Transverse colon (tissue), 4 donors: Measurements from ENCODE around the gene PAPOLB. TPM values are rescaled to one million over a fixed set of nuclear protein-coding genes. Genes with fewer than 3 reads are reported as not detected.
"Not testable (repeated sequence)": the region's sequence is repeated elsewhere in the genome, so short reads cannot be mapped to it uniquely, and the experiment has no call there.

Experiments used
- DNase-seq: peaks from one replicate; pipeline ENCODE4 v3.0.0-alpha.2; 2019
- H3K27ac ChIP-seq, 4 donors: fragments of 200-600 bp; sonication (generic); 2 replicates each; pipeline ENCODE4 v1.5.1; 2016 to 2018; ENCODE audit warnings: inconsistent platforms in 4 of 4
- H3K27me3 ChIP-seq: fragments of 200-600 bp; sonication (generic); 2 replicates; pipeline ENCODE4 v1.5.1; 2017; ENCODE audit warnings: inconsistent platforms
- H3K36me3 ChIP-seq, 4 donors: fragments of 200-600 bp; sonication (generic); 2 replicates each; pipeline ENCODE4 v1.5.1; 2017 to 2019; ENCODE audit warnings: inconsistent platforms in 4 of 4
- H3K4me1 ChIP-seq, 4 donors: fragments of 200-600 bp; sonication (generic); 2 replicates each; pipeline ENCODE4 v1.5.1; 2017 to 2020; ENCODE audit warnings: inconsistent platforms in 4 of 4
- H3K4me3 ChIP-seq, 4 donors: fragments of 200-600 bp; sonication (generic); 1 replicate in 1 of 4; 2 replicates in 3 of 4; pipeline versions ENCODE4 v1.5.1 to v1.6.1; 2017 to 2019; ENCODE audit warnings: inconsistent platforms in 4 of 4
- H3K9me3 ChIP-seq, 2 donors: fragments of 200-600 bp; sonication (generic); 2 replicates each; pipeline ENCODE4 v1.5.1; 2017 to 2019; ENCODE audit warnings: inconsistent platforms in 2 of 2
- CTCF ChIP-seq, 5 experiments: fragments of 200-600 bp in 3 of 5; fragments of 450-650 bp in 2 of 5; sonication (generic) in 3 of 5; IDR thresholded peaks; 1 replicate in 2 of 5; 2 replicates in 3 of 5; pipeline ENCODE4 v1.5.1; 2016 to 2017; ENCODE audit warnings: antibody characterized with exemption in 5 of 5, inconsistent platforms in 3 of 5, mild to moderate bottlenecking in 2 of 5, moderate library complexity in 1 of 5
- EP300 ChIP-seq: sonication (generic); formaldehyde crosslinking; IDR thresholded peaks from one replicate; pipeline ENCODE4 v1.6.1; 2017; ENCODE audit warnings: antibody characterized with exemption, low read depth
- POLR2A ChIP-seq: fragments of 450-650 bp; IDR thresholded peaks from one replicate; pipeline ENCODE4 v1.6.1; 2016; ENCODE audit warnings: antibody characterized with exemption, mild to moderate bottlenecking, moderate library complexity
- POLR2AphosphoS5 ChIP-seq, 3 donors: sonication (generic); formaldehyde crosslinking; IDR thresholded peaks; one replicate each; pipeline ENCODE4 v1.6.1; 2016; ENCODE audit warnings: antibody characterized with exemption in 3 of 3
- WGBS, 2 donors: methylation state at CpG; one replicate each; pipeline ENCODE4 v1.1.5; 2018; ENCODE audit warnings: low coverage in 1 of 2; 5-methylcytosine and 5-hydroxymethylcytosine counted together
- in situ Hi-C, 4 donors: fragments of 200-750 bp; cut with MboI; loops; one replicate each; pipeline versions ENCODE4 v1.15.0 to v1.15.1; 2017; ENCODE audit warnings: low sequenced_read_pairs in 3 of 4, low pct_ligation_motif_present in 1 of 4, low pct_unique_long_range_greater_than_20kb in 1 of 4
- intact Hi-C: fragments of 100-400 bp; cut with DNase I; formaldehyde crosslinking; loops from one replicate; pipeline ENCODE4 v1.15.1; 2023; ENCODE audit warnings: low total_unique reads
- total RNA-seq, 4 donors: library from RNA; depleted of rRNA; stranded (reverse); fragments of >200 nt; gene quantifications; one replicate each; pipeline ENCODE4 v1.1.0, GENCODE V29; 2016

The PAPOLB gene
- total RNA-seq, 4 donors from 2014 or later: 0.16 to 0.60 TPM; not detected in 2

- intact Hi-C loops (no loop called here), in situ Hi-C loops (no loop called here)
- H3K36me3 ChIP-seq: no peaks in the 10 kb centered on the region
- DNase-seq: no peak
- H3K4me1 ChIP-seq: no peaks in the 10 kb centered on the region
- no peak overlapping the region for H3K27ac ChIP-seq
- no peaks in the 10 kb centered on the region for H3K9me3 ChIP-seq
- no peak overlapping the region for H3K4me3 ChIP-seq
- no peak for TF ChIP-seq CTCF (IDR thresholded peaks at IDR 0.05)
- TF ChIP-seq EP300: no peak
- no peak for TF ChIP-seq POLR2AphosphoS5 (IDR thresholded peaks at IDR 0.05)
- no peak for TF ChIP-seq POLR2A
- H3K27me3 ChIP-seq: no peaks in the 10 kb centered on the region
Observed at GRCh38 chr7:4904346-4904745, 42.5 kb upstream of the PAPOLB start.

- intact Hi-C loops: no loop called here
- no peak for DNase-seq
Observed at GRCh38 chr7:4895766-4896165, 33.9 kb upstream of the PAPOLB start.

GRCh38 chr7:4894482-4894881 lies 32.7 kb upstream of the PAPOLB start:
- TF ChIP-seq POLR2A (no peak), POLR2AphosphoS5 (IDR thresholded peaks at IDR 0.05) (no peak), CTCF (IDR thresholded peaks at IDR 0.05) (no peak), EP300 (no peak)
- H3K27ac ChIP-seq: no peak overlapping the region
- in situ Hi-C loops (no loop called here), intact Hi-C loops (no loop called here)
- no peak overlapping the region for H3K4me3 ChIP-seq
- WGBS, 2 donors: 92% methylated on average over 9 of the region's 9 CpGs; no CpG with 5 or more reads in 1 of the 2 donors
- H3K36me3 ChIP-seq: no peaks in the 10 kb centered on the region
- DNase-seq: no peak
- no peaks in the 10 kb centered on the region for H3K27me3 ChIP-seq
- H3K9me3 ChIP-seq: no peaks in the 10 kb centered on the region
- no peaks in the 10 kb centered on the region for H3K4me1 ChIP-seq

More at GRCh38 chr7:4895766-4896165, 33.9 kb upstream of the PAPOLB start:
- no peaks in the 10 kb centered on the region for H3K9me3 ChIP-seq
- no peak overlapping the region for H3K4me3 ChIP-seq
- TF ChIP-seq POLR2A (no peak), EP300 (no peak)
- H3K4me1 ChIP-seq: no peaks in the 10 kb centered on the region
- 79 to 80% methylated on average over 6 to 11 of the region's 11 CpGs for WGBS, 2 donors
- no peaks in the 10 kb centered on the region for H3K27me3 ChIP-seq
- no peaks in the 10 kb centered on the region for H3K36me3 ChIP-seq
- in situ Hi-C loops: no loop called here
- H3K27ac ChIP-seq: no peak overlapping the region

- Histone ChIP-seq H3K4me1 (no peaks in the 10 kb centered on the region), H3K27ac (no peak overlapping the region), H3K36me3 (no peaks in the 10 kb centered on the region), H3K9me3 (no peaks in the 10 kb centered on the region), H3K27me3 (no peaks in the 10 kb centered on the region), H3K4me3 (no peak overlapping the region)
- WGBS, 2 donors: 90 to 100% methylated on average over 1 to 8 of the region's 8 CpGs
- intact Hi-C loops (no loop called here), in situ Hi-C loops (no loop called here)
- TF ChIP-seq CTCF (IDR thresholded peaks at IDR 0.05) (no peak), POLR2AphosphoS5 (IDR thresholded peaks at IDR 0.05) (no peak), EP300 (no peak), POLR2A (no peak)
- DNase-seq: no peak
Observed at GRCh38 chr7:4893929-4894475, 32.2 kb upstream of the PAPOLB start.

- H3K4me3 ChIP-seq, in situ Hi-C loops, H3K36me3 ChIP-seq, H3K4me1 ChIP-seq, H3K27ac ChIP-seq, intact Hi-C loops, DNase-seq, H3K9me3 ChIP-seq, H3K27me3 ChIP-seq: not testable (repeated sequence)
- 83 to 92% methylated on average over 2 to 4 of the region's 4 CpGs for WGBS, 2 donors
Observed at GRCh38 chr7:4893188-4893587, 31.4 kb upstream of the PAPOLB start.

GRCh38 chr7:4891522-4891921 lies 29.7 kb upstream of the PAPOLB start:
- 50 to 88% methylated on average over 2 of the region's 2 CpGs for WGBS, 2 donors
- H3K27ac ChIP-seq: not testable (repeated sequence)

More at GRCh38 chr7:4891522-4891921, 29.7 kb upstream of the PAPOLB start:
- H3K4me1 ChIP-seq, intact Hi-C loops, H3K4me3 ChIP-seq, H3K36me3 ChIP-seq, DNase-seq, in situ Hi-C loops, H3K27me3 ChIP-seq, H3K9me3 ChIP-seq: not testable (repeated sequence)
